HG02840 (cell line): Measurements from ENCODE around the gene TUBA4B.
"Not testable (repeated sequence)": the region's sequence is repeated elsewhere in the genome, so short reads cannot be mapped to it uniquely, and the experiment has no call there.

Experiments
- ATAC-seq: cut with Tn5 transposase; IDR thresholded peaks from one replicate; pipeline ENCODE4 v1.9.1; 2021; ENCODE audit warnings: mild to moderate bottlenecking, moderate library complexity, moderate number of reproducible peaks; ENCODE audit not compliant: unreplicated experiment, low FRiP score

The TUBA4B gene

DNA sequence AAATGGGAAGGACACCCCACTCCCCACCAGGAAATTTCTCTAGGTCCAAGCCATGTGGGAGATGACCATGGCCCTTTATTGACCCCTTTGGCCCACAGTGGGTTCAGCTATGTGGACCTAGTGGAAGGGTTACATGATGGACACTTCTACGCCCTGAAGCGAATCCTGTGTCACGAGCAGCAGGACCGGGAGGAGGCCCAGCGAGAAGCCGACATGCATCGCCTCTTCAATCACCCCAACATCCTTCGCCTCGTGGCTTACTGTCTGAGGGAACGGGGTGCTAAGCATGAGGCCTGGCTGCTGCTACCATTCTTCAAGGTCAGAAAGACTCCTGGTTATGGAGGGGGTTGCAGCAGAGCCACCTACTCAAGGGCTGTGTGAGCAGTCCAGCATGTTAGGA, 6.5 kb upstream of the TUBA4B start:
- no peak for ATAC-seq

- no peak for ATAC-seq
Observed at GRCh38 chr2:219247678-219248642, 5.1 kb upstream of the TUBA4B start.

DNA sequence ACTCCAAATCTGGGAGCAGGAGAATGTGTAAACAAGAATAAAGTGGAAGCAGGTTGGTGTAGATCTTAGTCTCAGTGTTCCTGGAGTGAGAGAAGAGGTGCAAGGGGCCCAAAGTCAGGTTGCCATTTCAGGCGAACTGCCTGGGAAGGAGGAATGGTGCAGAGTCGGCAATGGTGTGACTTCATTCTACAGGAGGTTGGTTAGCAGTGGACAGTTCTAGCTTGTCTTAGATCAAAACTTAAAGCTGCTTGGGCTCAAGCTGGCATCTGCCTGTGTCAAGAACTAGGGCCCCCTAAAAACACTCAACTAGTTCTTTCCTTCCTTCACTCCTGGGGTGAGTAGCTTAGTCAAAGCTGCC, 4.2 kb upstream of the TUBA4B start:
- ATAC-seq, result no peak

DNA sequence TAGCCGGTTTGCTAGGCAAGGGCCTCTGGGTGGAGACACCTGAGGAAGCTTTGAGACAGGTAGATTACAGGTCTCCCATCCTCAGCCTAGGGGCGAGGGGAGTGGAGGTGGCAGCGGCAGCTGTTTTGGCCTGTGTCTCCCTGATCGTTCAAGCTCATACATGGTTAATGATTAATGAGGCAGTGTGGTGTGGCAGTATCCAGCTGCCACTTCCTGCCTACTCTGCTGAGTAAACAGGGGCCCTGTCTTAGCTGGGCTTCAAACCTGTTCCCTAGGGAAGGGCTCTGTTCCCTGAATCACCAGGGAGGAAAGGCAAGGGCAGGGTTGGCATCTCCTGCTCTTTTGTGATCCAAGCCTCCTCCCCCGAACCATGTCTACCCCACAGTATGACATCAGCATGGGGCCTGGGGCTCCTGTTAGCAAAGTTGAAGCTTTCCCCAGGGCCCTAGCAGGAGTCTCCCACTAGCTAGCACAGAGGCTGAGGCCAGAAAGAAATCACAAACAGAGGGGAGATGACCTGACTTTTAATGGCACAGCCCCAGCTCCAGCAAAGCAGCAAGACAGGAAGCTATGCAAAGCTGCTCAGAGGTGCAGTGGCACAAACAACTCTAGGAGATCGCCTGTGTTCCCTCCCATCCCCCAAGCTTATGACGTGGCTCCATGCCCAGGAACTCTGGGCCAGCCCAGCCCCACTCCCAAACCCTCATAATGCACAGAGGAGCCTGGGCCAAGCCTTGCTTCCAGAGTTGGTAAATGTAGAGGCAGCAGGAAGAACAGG, 3.7 kb upstream of the TUBA4B start:
- ATAC-seq, result peak; percentile 43

GRCh38 chr2:219250049-219250781, 2.8 kb upstream of the TUBA4B start:
- ATAC-seq, result no peak

GRCh38 chr2:219251656-219252055, 1.4 kb upstream of the TUBA4B start:
- no peak for ATAC-seq

DNA sequence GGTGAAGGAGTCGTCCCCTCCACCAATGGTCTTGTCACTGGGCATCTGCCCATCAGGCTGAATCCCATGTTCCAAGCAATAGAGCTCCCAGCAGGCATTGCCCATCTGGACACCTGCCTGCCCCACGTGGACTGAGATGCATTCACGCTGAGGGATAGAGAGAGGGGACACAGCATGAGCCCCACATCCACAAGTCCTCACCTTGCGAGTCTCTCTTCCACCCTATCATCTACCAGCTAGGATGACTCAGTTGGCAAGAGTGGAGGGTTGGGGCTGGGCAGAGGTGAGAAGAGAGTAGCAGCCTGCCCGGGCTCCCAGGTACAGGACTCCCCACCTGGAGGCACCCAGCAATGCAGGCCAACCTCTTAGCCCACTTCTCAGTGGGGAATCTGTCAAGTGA, 959 bp upstream of the TUBA4B start:
- ATAC-seq, result no peak

DNA sequence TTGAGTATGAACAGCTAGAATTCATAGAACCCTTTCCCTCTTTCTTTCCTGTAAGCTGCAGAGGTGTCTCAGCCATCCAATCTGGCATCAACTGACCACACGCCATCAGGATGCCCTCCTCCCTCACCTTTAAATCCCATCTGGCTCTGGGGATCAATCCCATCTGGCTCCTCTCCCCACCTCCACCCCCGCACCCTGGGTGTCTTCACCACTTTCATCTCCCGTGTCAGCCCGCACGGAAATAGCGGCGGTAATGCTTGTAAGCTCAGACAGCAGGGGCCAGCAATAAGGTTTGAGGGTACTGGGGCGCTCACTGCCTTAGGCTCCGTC, 508 bp upstream of the TUBA4B start:
- ATAC-seq, result no peak

- ATAC-seq, result peak; percentile 51
Observed at GRCh38 chr2:219253753-219254589, 928 bp downstream of the TUBA4B start, which contains the start of gene TUBA4A. TSS of gene TUBA4A (minus strand) at chr2:219253918. CDS start at chr2:219253858, 60 bp downstream.

- peak; percentile 8 for ATAC-seq
Observed at GRCh38 chr2:219254590-219255201, 1.7 kb downstream of the TUBA4B start.

DNA sequence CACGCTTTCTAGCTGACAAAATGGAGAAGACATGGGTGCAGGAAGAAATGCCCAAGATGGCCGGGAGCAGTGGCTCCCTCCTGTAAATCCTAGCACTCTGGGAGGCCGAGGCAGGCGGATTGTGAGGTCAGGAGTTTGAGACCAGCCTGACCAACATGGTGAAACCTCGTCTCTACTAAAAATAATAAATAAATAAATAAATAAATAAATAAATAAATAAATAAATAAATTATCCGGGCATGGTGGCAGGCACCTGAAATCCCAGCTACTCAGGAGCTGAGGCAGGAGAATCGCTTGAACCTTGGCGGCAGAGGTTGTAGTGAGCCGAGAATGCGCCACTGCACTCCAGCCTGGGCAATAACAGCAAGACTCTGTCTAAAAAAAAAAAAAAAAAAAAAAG, 5.9 kb downstream of the TUBA4B start:
- not testable (repeated sequence) for ATAC-seq

- ATAC-seq, result no peak
Observed at GRCh38 chr2:219261024-219261855, 8.2 kb downstream of the TUBA4B start.

GRCh38 chr2:219266232-219266631, 13.2 kb downstream of the TUBA4B start:
- ATAC-seq, result no peak

- ATAC-seq, result no peak
Observed at GRCh38 chr2:219266886-219267285, 13.8 kb downstream of the TUBA4B start.

- no peak for ATAC-seq
Observed at GRCh38 chr2:219268294-219268693, 15.3 kb downstream of the TUBA4B start.

DNA sequence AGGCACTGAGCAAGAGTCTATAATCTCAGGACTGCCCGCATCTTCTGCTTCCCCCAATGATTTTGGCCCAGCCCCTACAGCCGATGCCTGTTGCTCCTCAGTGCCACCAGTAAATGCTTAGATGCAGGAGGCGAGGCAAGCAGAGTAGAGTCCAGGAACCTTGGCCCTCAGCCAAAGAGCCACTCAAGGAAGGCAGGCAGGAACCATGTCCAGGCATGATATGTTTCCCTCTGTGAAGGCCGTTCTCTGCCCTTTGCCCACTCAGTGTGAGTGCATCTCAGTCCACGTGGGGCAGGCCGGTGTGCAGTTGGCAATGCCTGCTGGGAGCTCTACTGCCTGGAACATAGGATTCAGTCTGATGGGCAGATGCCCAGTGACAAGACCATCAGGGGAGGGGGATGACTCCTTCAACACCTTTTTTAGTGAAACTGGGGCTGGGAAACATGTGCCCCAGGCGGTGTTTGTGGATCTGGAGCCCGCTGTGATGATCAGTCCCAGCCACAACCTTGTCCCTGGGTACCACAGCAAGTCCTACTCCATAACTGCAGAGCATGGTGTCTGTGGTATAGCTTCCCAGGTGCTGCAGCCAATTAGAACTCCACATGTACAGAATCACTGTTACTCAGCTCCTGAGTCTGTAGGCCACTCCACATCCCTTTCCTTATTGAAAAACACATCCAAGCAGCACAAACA, 16.5 kb downstream of the TUBA4B start:
- no peak for ATAC-seq

GRCh38 chr2:219270055-219270372, 17.0 kb downstream of the TUBA4B start:
- no peak for ATAC-seq

GRCh38 chr2:219271021-219271420, 18.0 kb downstream of the TUBA4B start:
- ATAC-seq, result no peak
